Natural killer cell treated with Interleukin-12 subunit alpha and Interleukin-12 subunit beta and Interleukin-15 and Interleukin-18, amount 100 ng/mL, for 72 hours (primary cell): ENCODE data around the gene TENM4. TPM values are rescaled to one million over a fixed set of nuclear protein-coding genes. Genes with fewer than 3 reads are reported as not detected.
"Not testable (repeated sequence)": the region's sequence is repeated elsewhere in the genome, so short reads cannot be mapped to it uniquely, and the experiment has no call there.

Source experiments
- ATAC-seq, 2 donors: fragments of 150-1000 bp; cut with Tn5 transposase in 1 of 2; sonication (Bioruptor Pico), chemical (Tn5 transposase) in 1 of 2; 2 replicates each; pipeline ENCODE4 v1.10.0; 2021
- DNase-seq: peaks from one replicate; pipeline ENCODE4 v3.0.0; 2022; ENCODE audit warnings: low spot score
- H3K27ac Mint-ChIP-seq, 2 donors: 1 replicate in 1 of 2; 2 replicates in 1 of 2; pipeline ENCODE4 v1.8.0; 2022; ENCODE audit warnings: mixed read lengths in 2 of 2, mild to moderate bottlenecking in 1 of 2, moderate library complexity in 1 of 2
- H3K27me3 Mint-ChIP-seq, 2 donors: 1 replicate in 1 of 2; 2 replicates in 1 of 2; pipeline ENCODE4 v1.8.0; 2022; ENCODE audit warnings: mixed read lengths in 2 of 2
- H3K36me3 Mint-ChIP-seq: one replicate; pipeline ENCODE4 v1.8.0; 2022; ENCODE audit warnings: mixed read lengths
- H3K4me1 Mint-ChIP-seq, 2 donors: 1 replicate in 1 of 2; 2 replicates in 1 of 2; pipeline ENCODE4 v1.8.0; 2022; ENCODE audit warnings: low read depth in 2 of 2, mixed read lengths in 2 of 2, mild to moderate bottlenecking in 1 of 2
- H3K4me3 Mint-ChIP-seq: one replicate; pipeline ENCODE4 v1.8.0; 2022; ENCODE audit warnings: mixed read lengths
- H3K9me3 Mint-ChIP-seq: 2 replicates; pipeline ENCODE4 v1.8.0; 2022; ENCODE audit warnings: mixed read lengths
- total RNA-seq, 2 donors: library from RNA; stranded (reverse); gene quantifications; one replicate each; pipeline ENCODE4 v1.2.3, GENCODE V29; 2022

TENM4 gene
- total RNA-seq, 2 donors from 2014 or later, result not detected

GRCh38 chr11:78884761-78885160, 556.1 kb downstream of the TENM4 start:
- Mint-ChIP-seq H3K27me3 (peaks cover 0 to 9% of the 10 kb centered on the region in 2 donors), H3K4me3 (no peak overlapping the region), H3K4me1 (peaks cover 0 to 2% of the 10 kb centered on the region in 2 donors), H3K36me3 (no peaks in the 10 kb centered on the region), H3K27ac (no peak overlapping the region), H3K9me3 (peaks cover 3% of the 10 kb centered on the region)
- DNase-seq (no peak), ATAC-seq (no peak)

- no peaks in the 10 kb centered on the region for H3K36me3 Mint-ChIP-seq
Measured at GRCh38 chr11:78883506-78883905, 557.3 kb downstream of the TENM4 start.

DNA sequence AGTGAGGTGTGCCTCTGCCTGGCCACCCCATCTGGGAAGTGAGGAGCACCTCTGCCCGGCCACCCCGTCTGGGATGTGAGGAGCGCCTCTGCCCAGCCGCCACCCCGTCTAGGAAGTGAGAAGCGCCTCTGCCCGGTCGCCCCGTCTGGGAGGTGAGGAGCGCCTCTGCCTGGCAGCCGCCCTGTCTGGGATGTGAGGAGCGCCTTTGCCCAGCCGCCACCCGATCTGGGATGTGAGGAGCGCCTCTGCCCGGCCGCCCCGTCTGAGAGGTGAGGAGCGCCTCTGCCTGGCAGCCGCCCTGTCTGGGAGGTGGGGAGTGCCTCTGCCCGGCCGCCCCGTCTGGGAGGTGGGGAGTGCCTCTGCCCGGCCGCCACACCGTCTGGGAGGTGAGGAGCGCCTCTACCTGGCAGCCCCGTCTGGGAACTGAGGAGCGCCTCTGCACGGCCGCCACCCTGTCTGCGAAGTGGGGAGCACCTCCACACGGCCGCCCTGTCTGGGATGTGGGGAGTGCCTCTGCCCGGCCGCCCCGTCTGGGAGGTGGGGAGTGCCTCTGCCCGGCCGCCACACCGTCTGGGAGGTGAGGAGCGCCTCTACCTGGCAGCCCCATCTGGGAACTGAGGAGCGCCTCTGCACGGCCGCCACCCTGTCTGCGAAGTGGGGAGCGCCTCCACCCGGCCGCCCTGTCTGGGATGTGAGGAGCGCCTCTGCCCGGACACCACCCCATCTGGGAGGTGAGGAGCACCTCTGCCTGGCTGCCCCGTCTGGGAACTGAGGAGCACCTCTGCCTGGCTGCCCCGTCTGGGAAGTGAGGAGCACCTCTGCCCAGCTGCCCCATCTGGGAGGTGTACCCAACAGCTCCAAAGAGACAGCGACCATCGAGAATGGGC, 561.5 kb downstream of the TENM4 start:
- H3K36me3 Mint-ChIP-seq, H3K4me1 Mint-ChIP-seq, DNase-seq: not testable (repeated sequence)

More at GRCh38 chr11:78883506-78883905, 557.3 kb downstream of the TENM4 start:
- no peaks in the 10 kb centered on the region for H3K9me3 Mint-ChIP-seq
- no peak overlapping the region for H3K27ac Mint-ChIP-seq
- DNase-seq, result no peak
- no peak for ATAC-seq
- H3K4me1 Mint-ChIP-seq, result no peaks in the 10 kb centered on the region
- H3K4me3 Mint-ChIP-seq, result no peak overlapping the region
- H3K27me3 Mint-ChIP-seq, result peaks cover 0 to 4% of the 10 kb centered on the region in 2 donors

DNA sequence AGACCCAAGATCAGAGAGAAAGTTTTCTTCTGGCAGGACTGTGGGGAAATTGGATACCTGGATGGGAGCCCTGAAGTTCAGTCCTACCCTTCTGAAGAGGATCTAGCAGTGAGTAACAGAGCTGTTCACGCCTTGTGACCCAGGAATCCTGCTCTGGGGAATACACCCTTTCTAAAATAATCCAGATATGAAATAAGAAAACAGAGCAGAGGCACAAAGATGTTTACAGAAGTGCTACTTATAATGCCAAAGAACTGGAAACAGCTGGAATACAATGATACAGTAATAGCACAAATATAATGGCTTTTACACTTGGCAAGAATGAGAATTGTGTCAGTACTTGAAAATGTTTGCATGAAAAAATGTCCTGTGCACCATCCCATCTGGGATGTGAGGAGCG, 562.2 kb downstream of the TENM4 start:
- DNase-seq (no peak), ATAC-seq (no peak)
- Mint-ChIP-seq H3K4me1 (no peaks in the 10 kb centered on the region), H3K36me3 (no peaks in the 10 kb centered on the region), H3K27ac (no peak overlapping the region), H3K9me3 (peaks cover 4% of the 10 kb centered on the region), H3K27me3 (no peaks in the 10 kb centered on the region), H3K4me3 (no peak overlapping the region)

More for the DNA sequence above, 561.5 kb downstream of the TENM4 start:
- not testable (repeated sequence) for H3K27ac Mint-ChIP-seq, ATAC-seq, H3K27me3 Mint-ChIP-seq, H3K9me3 Mint-ChIP-seq, H3K4me3 Mint-ChIP-seq

DNA sequence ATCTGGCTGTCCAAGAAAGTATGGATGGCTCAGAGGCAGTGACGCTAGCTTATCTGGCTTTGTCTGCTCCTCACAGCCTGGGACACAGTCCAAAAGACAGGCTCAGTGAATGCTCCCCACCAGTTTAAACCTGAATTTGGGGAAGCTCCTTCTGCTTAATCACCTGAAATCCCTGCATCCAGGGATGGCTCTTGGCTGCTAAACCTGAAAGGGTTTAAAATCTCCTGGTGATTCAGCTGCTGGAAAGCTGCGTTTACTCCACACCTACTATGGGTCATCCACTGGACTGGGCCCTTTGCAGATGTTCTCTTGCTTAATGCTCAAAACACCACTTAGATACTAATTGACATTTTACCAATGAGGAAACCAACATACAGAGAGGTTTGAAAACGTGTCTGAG, 564.2 kb downstream of the TENM4 start:
- Mint-ChIP-seq H3K4me1 (no peaks in the 10 kb centered on the region), H3K27ac (no peak overlapping the region), H3K27me3 (no peaks in the 10 kb centered on the region), H3K4me3 (no peak overlapping the region), H3K9me3 (peaks cover 4% of the 10 kb centered on the region), H3K36me3 (no peaks in the 10 kb centered on the region)
- DNase-seq (no peak), ATAC-seq (no peak)

DNA sequence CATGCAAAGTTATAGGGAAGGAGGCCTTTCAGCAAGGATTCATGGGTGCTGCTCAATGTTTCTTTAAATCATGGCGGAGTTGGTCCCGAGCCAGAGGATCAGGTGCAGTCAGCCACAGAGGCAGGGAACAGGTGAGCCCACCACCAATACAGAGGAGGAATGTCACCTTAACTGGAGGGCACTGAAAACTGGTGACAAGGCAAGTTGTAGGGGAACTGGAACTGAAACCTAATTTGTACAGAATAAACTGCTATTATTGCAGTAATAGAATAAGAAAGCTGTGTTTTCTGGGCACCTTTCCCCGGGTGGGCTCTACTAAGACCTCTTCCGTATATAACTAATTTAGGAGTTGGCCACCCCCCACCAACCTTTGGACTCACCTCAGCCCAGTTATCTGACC, 570.2 kb downstream of the TENM4 start:
- DNase-seq, result no peak
- Mint-ChIP-seq H3K4me1 (no peaks in the 10 kb centered on the region), H3K27me3 (peaks cover 15 to 16% of the 10 kb centered on the region in 2 donors), H3K36me3 (no peaks in the 10 kb centered on the region), H3K27ac (no peak overlapping the region), H3K4me3 (no peak overlapping the region), H3K9me3 (no peaks in the 10 kb centered on the region)
- no peak for ATAC-seq

GRCh38 chr11:78869293-78869692, 571.5 kb downstream of the TENM4 start:
- Mint-ChIP-seq H3K27me3 (peaks cover 15 to 16% of the 10 kb centered on the region in 2 donors), H3K9me3 (no peaks in the 10 kb centered on the region)
- DNase-seq, result no peak

GRCh38 chr11:78868563-78868962, 572.3 kb downstream of the TENM4 start:
- H3K4me3 Mint-ChIP-seq, result no peak overlapping the region
- peaks cover 15 to 20% of the 10 kb centered on the region in 2 donors for H3K27me3 Mint-ChIP-seq
- H3K27ac Mint-ChIP-seq, result no peak overlapping the region
- no peaks in the 10 kb centered on the region for H3K4me1 Mint-ChIP-seq
- ATAC-seq, result no peak
- H3K9me3 Mint-ChIP-seq, result no peaks in the 10 kb centered on the region
- DNase-seq, result no peak
- H3K36me3 Mint-ChIP-seq, result no peaks in the 10 kb centered on the region

More at GRCh38 chr11:78869293-78869692, 571.5 kb downstream of the TENM4 start:
- Mint-ChIP-seq H3K27ac (no peak overlapping the region), H3K4me3 (no peak overlapping the region), H3K4me1 (no peaks in the 10 kb centered on the region), H3K36me3 (no peaks in the 10 kb centered on the region)
- no peak for ATAC-seq

- Mint-ChIP-seq H3K4me3 (no peak overlapping the region), H3K4me1 (no peaks in the 10 kb centered on the region), H3K9me3 (no peaks in the 10 kb centered on the region), H3K27me3 (peaks cover 4 to 9% of the 10 kb centered on the region in 2 donors), H3K36me3 (no peaks in the 10 kb centered on the region), H3K27ac (no peak overlapping the region)
- DNase-seq (no peak), ATAC-seq (no peak)
Measured at GRCh38 chr11:78860720-78861422, 580.0 kb downstream of the TENM4 start.

- ATAC-seq (no peak), DNase-seq (no peak)
- H3K27me3 Mint-ChIP-seq, result peaks cover 0 to 4% of the 10 kb centered on the region in 2 donors
- no peak overlapping the region for H3K27ac Mint-ChIP-seq
- no peak overlapping the region for H3K4me3 Mint-ChIP-seq
- no peaks in the 10 kb centered on the region for H3K4me1 Mint-ChIP-seq
- no peaks in the 10 kb centered on the region for H3K9me3 Mint-ChIP-seq
- no peaks in the 10 kb centered on the region for H3K36me3 Mint-ChIP-seq
Measured at GRCh38 chr11:78857688-78858087, 583.1 kb downstream of the TENM4 start.

- no peaks in the 10 kb centered on the region for H3K9me3 Mint-ChIP-seq
- ATAC-seq (no peak), DNase-seq (no peak)
- no peak overlapping the region for H3K4me3 Mint-ChIP-seq
- peaks cover 0 to 4% of the 10 kb centered on the region in 2 donors for H3K27me3 Mint-ChIP-seq
- no peaks in the 10 kb centered on the region for H3K4me1 Mint-ChIP-seq
- H3K27ac Mint-ChIP-seq, result no peak overlapping the region
- no peaks in the 10 kb centered on the region for H3K36me3 Mint-ChIP-seq
Measured at GRCh38 chr11:78856211-78856610, 584.6 kb downstream of the TENM4 start.

- no peak for DNase-seq
- Mint-ChIP-seq H3K27me3 (peaks cover 7 to 8% of the 10 kb centered on the region in 2 donors), H3K9me3 (no peaks in the 10 kb centered on the region), H3K4me1 (no peaks in the 10 kb centered on the region), H3K36me3 (no peaks in the 10 kb centered on the region), H3K4me3 (no peak overlapping the region), H3K27ac (no peak overlapping the region)
- ATAC-seq, result no peak
Measured at GRCh38 chr11:78855116-78855515, 585.7 kb downstream of the TENM4 start.

DNA sequence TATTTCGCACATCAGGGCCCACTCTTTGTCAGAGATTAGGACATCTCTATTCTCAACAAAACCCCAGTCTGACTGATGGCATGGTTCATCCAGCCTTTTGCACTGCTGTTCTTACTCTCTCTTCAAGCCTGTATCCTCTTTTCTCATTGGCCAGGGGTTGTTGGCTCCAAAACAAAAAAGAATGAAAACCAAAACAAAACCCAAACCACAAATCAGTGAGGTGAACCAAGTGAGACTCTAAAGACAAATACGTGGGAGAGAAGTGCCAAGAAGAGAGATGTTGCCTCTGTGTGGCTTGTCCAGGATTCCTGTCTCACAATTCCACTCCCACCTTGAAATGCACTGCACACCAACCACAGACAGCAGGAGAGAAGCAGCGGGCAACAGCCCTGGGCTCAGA, 587.3 kb downstream of the TENM4 start:
- no peak for ATAC-seq
- H3K36me3 Mint-ChIP-seq, result no peaks in the 10 kb centered on the region
- no peak overlapping the region for H3K4me3 Mint-ChIP-seq

More for the DNA sequence above, 587.3 kb downstream of the TENM4 start:
- Mint-ChIP-seq H3K9me3 (no peaks in the 10 kb centered on the region), H3K27ac (no peak overlapping the region), H3K27me3 (peaks cover 10 to 18% of the 10 kb centered on the region in 2 donors), H3K4me1 (no peaks in the 10 kb centered on the region)
- no peak for DNase-seq
